CD4-positive, alpha-beta T cell treated with Interleukin-15 for 1 hour (primary cell): ENCODE data around the gene BRMS1.
"Not testable (repeated sequence)": the region's sequence is repeated elsewhere in the genome, so short reads cannot be mapped to it uniquely, and the experiment has no call there.

Experiments used
- DNase-seq: peaks from one replicate; pipeline ENCODE4 v3.0.0-alpha.2; 2020

Gene BRMS1

GRCh38 chr11:66362481-66363147, 17.7 kb upstream of the BRMS1 start:
- DNase-seq: no peak

GRCh38 chr11:66361502-66361941, 16.6 kb upstream of the BRMS1 start:
- DNase-seq: no peak

- DNase-seq: no peak
Measured at GRCh38 chr11:66360406-66361073, 15.6 kb upstream of the BRMS1 start.

- DNase-seq: no peak
Measured at GRCh38 chr11:66359662-66360087, 14.8 kb upstream of the BRMS1 start.

- DNase-seq: not testable (repeated sequence)
Measured at GRCh38 chr11:66350560-66351235, 5.8 kb upstream of the BRMS1 start.

GRCh38 chr11:66349084-66349386, 4.1 kb upstream of the BRMS1 start:
- no peak for DNase-seq

GRCh38 chr11:66347425-66348276, 2.7 kb upstream of the BRMS1 start, which contains the start of gene B4GAT1:
B4GAT1 (minus strand) TSS chr11:66347629; CDS start chr11:66347545, 84 bp downstream.
- peak; percentile 87 for DNase-seq

- no peak for DNase-seq
Measured at GRCh38 chr11:66346476-66347424, 1.8 kb upstream of the BRMS1 start.

GRCh38 chr11:66345316-66345649, 379 bp upstream of the BRMS1 start:
- DNase-seq: no peak

- no peak for DNase-seq
Measured at GRCh38 chr11:66343176-66343575, 1.7 kb downstream of the BRMS1 start.

- no peak for DNase-seq
Measured at GRCh38 chr11:66341502-66342126, 3.3 kb downstream of the BRMS1 start.

GRCh38 chr11:66340596-66341501, 4.1 kb downstream of the BRMS1 start:
- DNase-seq: no peak

GRCh38 chr11:66339686-66340483, 5.0 kb downstream of the BRMS1 start:
- no peak for DNase-seq

GRCh38 chr11:66339162-66339675, 5.7 kb downstream of the BRMS1 start:
- no peak for DNase-seq

- DNase-seq: no peak
Measured at GRCh38 chr11:66338276-66339161, 6.4 kb downstream of the BRMS1 start.

GRCh38 chr11:66337103-66337899, 7.6 kb downstream of the BRMS1 start:
- DNase-seq: no peak
